K562 (cell line): ENCODE data around the gene TSPAN18. TPM values are rescaled to one million over a fixed set of nuclear protein-coding genes. Genes with fewer than 3 reads are reported as not detected.

Experiments used
- BRCA1 ChIP-seq, 2 experiments: fragments of 450-650 bp in 1 of 2; sonication (generic) in 1 of 2; formaldehyde crosslinking in 1 of 2; IDR thresholded peaks; 2 replicates each; pipeline versions ENCODE4 v1.5.0 to v1.6.1; 2017 to 2020; ENCODE audit warnings: mild to moderate bottlenecking in 1 of 2, missing genetic modification reagents in 1 of 2
- FUS ChIP-seq: fragments of 200-400 bp; formaldehyde crosslinking; optimal IDR thresholded peaks from 2 replicates; pipeline ENCODE3; 2017; ENCODE audit warnings: low read depth, low read length
- HDAC2 ChIP-seq: fragments of 450-650 bp; IDR thresholded peaks from 2 replicates; pipeline ENCODE4 v1.6.1; 2016; ENCODE audit warnings: mild to moderate bottlenecking
- KDM2B ChIP-seq: fragments of 250-450 bp; sonication (Bioruptor Pico); IDR thresholded peaks from 2 replicates; pipeline ENCODE4 v1.8.0; 2021; ENCODE audit warnings: mild to moderate bottlenecking, moderate library complexity
- MCM2 ChIP-seq: fragments of 450-650 bp; IDR thresholded peaks from 2 replicates; pipeline ENCODE4 v1.6.1; 2017; ENCODE audit warnings: low read depth, mild to moderate bottlenecking
- OTX1 ChIP-seq: fragments of 450-650 bp; formaldehyde crosslinking; IDR thresholded peaks from 2 replicates; pipeline ENCODE4 v1.4.0; 2022; ENCODE audit warnings: mild to moderate bottlenecking
- PCBP1 ChIP-seq: fragments of 200-400 bp; formaldehyde crosslinking; IDR thresholded peaks from 2 replicates; pipeline ENCODE4 v1.6.1; 2018; ENCODE audit warnings: mild to moderate bottlenecking, low read depth, low read length; ENCODE audit not compliant: poor library complexity, severe bottlenecking
- PML ChIP-seq: IDR thresholded peaks from 2 replicates; pipeline ENCODE4 v1.6.1; 2012; ENCODE audit warnings: low read length, inconsistent platforms
- RFX1 ChIP-seq: fragments of 450-650 bp; IDR thresholded peaks from 2 replicates; pipeline ENCODE4 v1.6.1; 2016; ENCODE audit warnings: mild to moderate bottlenecking, moderate library complexity
- TAF7 ChIP-seq: fragments of 450-650 bp; IDR thresholded peaks from 2 replicates; pipeline ENCODE4 v1.6.1; 2016; ENCODE audit warnings: missing genetic modification characterization, missing compliant biosample characterization
- TAF9B ChIP-seq: fragments of 450-650 bp; IDR thresholded peaks from 2 replicates; pipeline ENCODE4 v1.6.1; 2018; ENCODE audit warnings: mild to moderate bottlenecking; ENCODE audit not compliant: partially characterized antibody
- TARDBP ChIP-seq: fragments of 450-650 bp; IDR thresholded peaks from 2 replicates; pipeline ENCODE4 v1.6.1; 2016
- ZNF134 ChIP-seq: fragments of 250-450 bp; sonication (Bioruptor Pico); conservative IDR thresholded peaks from 2 replicates; pipeline ENCODE4 v1.4.0; 2020
- ZNF583 ChIP-seq: fragments of 250-450 bp; sonication (Bioruptor Pico); IDR thresholded peaks from 2 replicates; pipeline ENCODE4 v1.4.0; 2020
- polyA plus RNA-seq, 8 experiments: library from polyadenylated mRNA; depleted of rRNA in 4 of 8; stranded (reverse) in 5 of 8; unstranded in 3 of 8; fragments of >200 nt; fragmentation: Nextera tagmentation in 2 of 8; fragmentation: Illumina TruSeq in 1 of 8; extraction: Ambion mirVana in 2 of 8; extraction: Trizol in 1 of 8; gene quantifications; 2 replicates each; pipeline versions ENCODE4 v1.2.1 to v1.2.3, GENCODE V29; 2011 to 2014; ENCODE audit warnings: inconsistent platforms in 1 of 8, missing spikeins in 1 of 8
- total RNA-seq, 7 experiments: library from RNA; depleted of rRNA in 6 of 7; stranded (reverse); fragments of >200 nt in 6 of 7; fragmentation: Illumina TruSeq in 2 of 7; extraction: Trizol in 2 of 7; gene quantifications; 2 replicates each; pipeline versions ENCODE4 v1.2.1 to v1.2.3, GENCODE V29; 2011 to 2021; ENCODE audit warnings: low replicate concordance in 1 of 7
- TF ChIP-seq, protein P1 (sequence below): fragments of 450-650 bp; IDR thresholded peaks from 2 replicates; pipeline ENCODE4 v1.6.1; 2016; ENCODE audit warnings: low read depth, mild to moderate bottlenecking, moderate library complexity
- TF ChIP-seq, protein P2 (sequence below): sonication (generic); IDR thresholded peaks from 2 replicates; pipeline ENCODE4 v1.6.1; 2016
- TF ChIP-seq, protein P3 (sequence below): fragments of 250-450 bp; sonication (Bioruptor Pico); IDR thresholded peaks from 2 replicates; pipeline ENCODE4 v1.5.0; 2021; ENCODE audit warnings: mild to moderate bottlenecking, borderline replicate concordance
- TF ChIP-seq, protein P4 (sequence below), 2 experiments: fragments of 450-650 bp in 1 of 2; sonication (generic) in 1 of 2; formaldehyde crosslinking; conservative IDR thresholded peaks; 2 replicates each; pipeline versions ENCODE4 v1.4.0 to v1.8.1; 2020 to 2022; ENCODE audit warnings: mild to moderate bottlenecking in 1 of 2, missing genetic modification reagents in 1 of 2
- TF ChIP-seq, protein P5 (sequence below): sonication (generic); formaldehyde crosslinking; IDR thresholded peaks from 2 replicates; pipeline ENCODE4 v1.8.0; 2022; ENCODE audit warnings: mild to moderate bottlenecking, missing genetic modification reagents

TSPAN18 gene
- total and polyA plus RNA-seq, 9 of the 15 experiments (the other 6 are each of a cell fraction or from before 2014, with no cell fraction given), result 0.17 to 0.35 (median 0.22) TPM; not detected in 4

DNA sequence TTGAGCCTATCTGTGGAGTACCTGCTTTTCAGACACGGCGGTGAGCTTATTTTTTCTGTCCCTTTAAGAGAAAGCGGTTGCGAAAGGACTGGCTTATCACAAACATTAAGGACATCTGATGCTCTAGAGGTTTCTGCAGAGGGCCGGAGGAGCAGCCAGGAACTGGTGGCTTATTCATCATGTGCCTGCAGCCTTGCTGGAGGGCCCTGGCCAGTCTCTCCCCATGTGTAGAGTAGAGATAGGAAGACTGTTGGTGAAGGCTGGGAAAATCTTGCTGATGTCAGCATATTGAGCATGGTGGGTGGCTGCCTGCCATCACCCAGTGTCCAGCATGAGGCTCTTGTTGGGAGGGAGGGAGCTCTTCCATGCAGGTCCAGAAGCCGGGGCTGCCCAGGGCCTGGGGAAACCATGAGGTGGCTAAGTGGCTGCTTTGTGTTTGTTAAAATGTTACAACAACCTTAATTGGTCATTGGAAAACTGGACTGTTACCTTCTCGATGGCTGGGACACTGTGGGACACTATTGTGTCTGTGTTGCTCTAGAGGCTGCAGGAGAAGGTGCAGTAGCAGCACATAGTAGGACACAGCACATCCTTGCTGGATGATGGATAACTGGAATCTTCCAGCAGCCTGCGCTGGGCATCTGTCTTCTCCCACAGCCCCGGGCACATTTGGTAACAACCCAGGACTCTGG, 54.3 kb downstream of the TSPAN18 start (continued):
- TF ChIP-seq, protein P1, sequence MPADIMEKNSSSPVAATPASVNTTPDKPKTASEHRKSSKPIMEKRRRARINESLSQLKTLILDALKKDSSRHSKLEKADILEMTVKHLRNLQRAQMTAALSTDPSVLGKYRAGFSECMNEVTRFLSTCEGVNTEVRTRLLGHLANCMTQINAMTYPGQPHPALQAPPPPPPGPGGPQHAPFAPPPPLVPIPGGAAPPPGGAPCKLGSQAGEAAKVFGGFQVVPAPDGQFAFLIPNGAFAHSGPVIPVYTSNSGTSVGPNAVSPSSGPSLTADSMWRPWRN, result peak; percentile 69
- TF ChIP-seq, protein P2, sequence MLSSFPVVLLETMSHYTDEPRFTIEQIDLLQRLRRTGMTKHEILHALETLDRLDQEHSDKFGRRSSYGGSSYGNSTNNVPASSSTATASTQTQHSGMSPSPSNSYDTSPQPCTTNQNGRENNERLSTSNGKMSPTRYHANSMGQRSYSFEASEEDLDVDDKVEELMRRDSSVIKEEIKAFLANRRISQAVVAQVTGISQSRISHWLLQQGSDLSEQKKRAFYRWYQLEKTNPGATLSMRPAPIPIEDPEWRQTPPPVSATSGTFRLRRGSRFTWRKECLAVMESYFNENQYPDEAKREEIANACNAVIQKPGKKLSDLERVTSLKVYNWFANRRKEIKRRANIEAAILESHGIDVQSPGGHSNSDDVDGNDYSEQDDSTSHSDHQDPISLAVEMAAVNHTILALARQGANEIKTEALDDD, result no peak
- TF ChIP-seq HDAC2 (peak; percentile 87), BRCA1 (IDR thresholded peaks at IDR 0.05) (no peak), BRCA1 (CRISPR knock-in tag; IDR thresholded peaks at IDR 0.05) (no peak), MCM2 (no peak), KDM2B (CRISPR knock-in tag) (no peak), FUS (no peak), OTX1 (CRISPR knock-in tag) (no peak), TAF7 (0 out of 2 replicates have a peak, but pooled peaks have one; percentile 17), PCBP1 (no peak), ZNF134 (CRISPR knock-in tag) (no peak), TAF9B (peak; percentile 74), PML (peak; percentile 95), RFX1 (no peak), ZNF583 (CRISPR knock-in tag) (no peak), TARDBP (no peak)
- TF ChIP-seq, protein P3, sequence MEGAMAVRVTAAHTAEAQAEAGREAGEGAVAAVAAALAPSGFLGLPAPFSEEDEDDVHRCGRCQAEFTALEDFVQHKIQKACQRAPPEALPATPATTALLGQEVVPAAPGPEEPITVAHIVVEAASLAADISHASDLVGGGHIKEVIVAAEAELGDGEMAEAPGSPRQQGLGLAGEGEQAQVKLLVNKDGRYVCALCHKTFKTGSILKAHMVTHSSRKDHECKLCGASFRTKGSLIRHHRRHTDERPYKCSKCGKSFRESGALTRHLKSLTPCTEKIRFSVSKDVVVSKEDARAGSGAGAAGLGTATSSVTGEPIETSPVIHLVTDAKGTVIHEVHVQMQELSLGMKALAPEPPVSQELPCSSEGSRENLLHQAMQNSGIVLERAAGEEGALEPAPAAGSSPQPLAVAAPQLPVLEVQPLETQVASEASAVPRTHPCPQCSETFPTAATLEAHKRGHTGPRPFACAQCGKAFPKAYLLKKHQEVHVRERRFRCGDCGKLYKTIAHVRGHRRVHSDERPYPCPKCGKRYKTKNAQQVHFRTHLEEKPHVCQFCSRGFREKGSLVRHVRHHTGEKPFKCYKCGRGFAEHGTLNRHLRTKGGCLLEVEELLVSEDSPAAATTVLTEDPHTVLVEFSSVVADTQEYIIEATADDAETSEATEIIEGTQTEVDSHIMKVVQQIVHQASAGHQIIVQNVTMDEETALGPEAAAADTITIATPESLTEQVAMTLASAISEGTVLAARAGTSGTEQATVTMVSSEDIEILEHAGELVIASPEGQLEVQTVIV, result no peak
- TF ChIP-seq, protein P4, sequence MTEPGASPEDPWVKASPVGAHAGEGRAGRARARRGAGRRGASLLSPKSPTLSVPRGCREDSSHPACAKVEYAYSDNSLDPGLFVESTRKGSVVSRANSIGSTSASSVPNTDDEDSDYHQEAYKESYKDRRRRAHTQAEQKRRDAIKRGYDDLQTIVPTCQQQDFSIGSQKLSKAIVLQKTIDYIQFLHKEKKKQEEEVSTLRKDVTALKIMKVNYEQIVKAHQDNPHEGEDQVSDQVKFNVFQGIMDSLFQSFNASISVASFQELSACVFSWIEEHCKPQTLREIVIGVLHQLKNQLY (CRISPR knock-in tag; conservative IDR thresholded peaks at IDR 0.05), result no peak
- TF ChIP-seq, protein P5, sequence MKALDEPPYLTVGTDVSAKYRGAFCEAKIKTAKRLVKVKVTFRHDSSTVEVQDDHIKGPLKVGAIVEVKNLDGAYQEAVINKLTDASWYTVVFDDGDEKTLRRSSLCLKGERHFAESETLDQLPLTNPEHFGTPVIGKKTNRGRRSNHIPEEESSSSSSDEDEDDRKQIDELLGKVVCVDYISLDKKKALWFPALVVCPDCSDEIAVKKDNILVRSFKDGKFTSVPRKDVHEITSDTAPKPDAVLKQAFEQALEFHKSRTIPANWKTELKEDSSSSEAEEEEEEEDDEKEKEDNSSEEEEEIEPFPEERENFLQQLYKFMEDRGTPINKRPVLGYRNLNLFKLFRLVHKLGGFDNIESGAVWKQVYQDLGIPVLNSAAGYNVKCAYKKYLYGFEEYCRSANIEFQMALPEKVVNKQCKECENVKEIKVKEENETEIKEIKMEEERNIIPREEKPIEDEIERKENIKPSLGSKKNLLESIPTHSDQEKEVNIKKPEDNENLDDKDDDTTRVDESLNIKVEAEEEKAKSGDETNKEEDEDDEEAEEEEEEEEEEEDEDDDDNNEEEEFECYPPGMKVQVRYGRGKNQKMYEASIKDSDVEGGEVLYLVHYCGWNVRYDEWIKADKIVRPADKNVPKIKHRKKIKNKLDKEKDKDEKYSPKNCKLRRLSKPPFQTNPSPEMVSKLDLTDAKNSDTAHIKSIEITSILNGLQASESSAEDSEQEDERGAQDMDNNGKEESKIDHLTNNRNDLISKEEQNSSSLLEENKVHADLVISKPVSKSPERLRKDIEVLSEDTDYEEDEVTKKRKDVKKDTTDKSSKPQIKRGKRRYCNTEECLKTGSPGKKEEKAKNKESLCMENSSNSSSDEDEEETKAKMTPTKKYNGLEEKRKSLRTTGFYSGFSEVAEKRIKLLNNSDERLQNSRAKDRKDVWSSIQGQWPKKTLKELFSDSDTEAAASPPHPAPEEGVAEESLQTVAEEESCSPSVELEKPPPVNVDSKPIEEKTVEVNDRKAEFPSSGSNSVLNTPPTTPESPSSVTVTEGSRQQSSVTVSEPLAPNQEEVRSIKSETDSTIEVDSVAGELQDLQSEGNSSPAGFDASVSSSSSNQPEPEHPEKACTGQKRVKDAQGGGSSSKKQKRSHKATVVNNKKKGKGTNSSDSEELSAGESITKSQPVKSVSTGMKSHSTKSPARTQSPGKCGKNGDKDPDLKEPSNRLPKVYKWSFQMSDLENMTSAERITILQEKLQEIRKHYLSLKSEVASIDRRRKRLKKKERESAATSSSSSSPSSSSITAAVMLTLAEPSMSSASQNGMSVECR (CRISPR knock-in tag), result no peak
- TF ChIP-seq, all 486 proteins: peak for 149
